Nephron (organoid): ENCODE data around the gene CALY.

ENCODE experiments used
- H3K27ac Mint-ChIP-seq, 3 experiments: 2 replicates each; pipeline ENCODE4 v1.8.0; 2020; ENCODE audit warnings: mixed read lengths in 3 of 3, mild to moderate bottlenecking in 2 of 3, moderate library complexity in 1 of 3
- H3K27me3 Mint-ChIP-seq: 2 replicates; pipeline ENCODE4 v1.8.0; 2021; ENCODE audit warnings: low read depth, mild to moderate bottlenecking, moderate library complexity, mixed read lengths
- H3K36me3 Mint-ChIP-seq: 2 replicates; pipeline ENCODE4 v1.8.0; 2020; ENCODE audit warnings: low read depth, mixed read lengths
- H3K4me1 Mint-ChIP-seq: 2 replicates; pipeline ENCODE4 v1.8.0; 2020; ENCODE audit warnings: mixed read lengths
- H3K4me3 Mint-ChIP-seq, 3 experiments: 2 replicates each; pipeline ENCODE4 v1.8.0; 2020; ENCODE audit warnings: mild to moderate bottlenecking in 3 of 3, mixed read lengths in 3 of 3, moderate library complexity in 2 of 3
- H3K9me3 Mint-ChIP-seq: 2 replicates; pipeline ENCODE4 v1.8.0; 2020; ENCODE audit warnings: mixed read lengths
- CTCF ChIP-seq, 3 experiments: fragments of 200-600 bp; sonication (generic); IDR thresholded peaks; one replicate each; pipeline ENCODE4 v1.5.0; 2021; ENCODE audit warnings: antibody characterized with exemption in 3 of 3; ENCODE audit not compliant: unreplicated experiment in 3 of 3

CALY gene

GRCh38 chr10:133344236-133344635, 7.5 kb upstream of the CALY start:
- TF ChIP-seq CTCF (IDR thresholded peaks at IDR 0.05; ENCODE audit: unreplicated experiment in 3 of 3), result no peak
- no peak overlapping the region for H3K4me3 Mint-ChIP-seq
- no peaks in the 10 kb centered on the region for H3K36me3 Mint-ChIP-seq
- peaks cover 27% of the 10 kb centered on the region for H3K27me3 Mint-ChIP-seq
- H3K27ac Mint-ChIP-seq, result no peak overlapping the region
- H3K4me1 Mint-ChIP-seq, result no peaks in the 10 kb centered on the region
- peaks cover 5% of the 10 kb centered on the region for H3K9me3 Mint-ChIP-seq

- TF ChIP-seq CTCF (IDR thresholded peaks at IDR 0.05; ENCODE audit: unreplicated experiment in 3 of 3), result no peak
- Mint-ChIP-seq H3K9me3 (peaks cover 5% of the 10 kb centered on the region), H3K4me3 (no peak overlapping the region), H3K27ac (no peak overlapping the region), H3K27me3 (peaks cover 27% of the 10 kb centered on the region), H3K36me3 (no peaks in the 10 kb centered on the region), H3K4me1 (no peaks in the 10 kb centered on the region)
These were observed 6.9 kb upstream of the CALY start for GRCh38 chr10:133343558-133343957.

- Mint-ChIP-seq H3K9me3 (peaks cover 5% of the 10 kb centered on the region), H3K27me3 (peaks cover 27% of the 10 kb centered on the region), H3K4me3 (no peak overlapping the region), H3K4me1 (no peaks in the 10 kb centered on the region), H3K27ac (no peak overlapping the region), H3K36me3 (no peaks in the 10 kb centered on the region)
- no peak for TF ChIP-seq CTCF (IDR thresholded peaks at IDR 0.05; ENCODE audit: unreplicated experiment in 3 of 3)
These were observed 6.2 kb upstream of the CALY start for GRCh38 chr10:133342942-133343341.

- TF ChIP-seq CTCF (IDR thresholded peaks at IDR 0.05; ENCODE audit: unreplicated experiment in 3 of 3), result no peak
- Mint-ChIP-seq H3K36me3 (no peaks in the 10 kb centered on the region), H3K4me3 (no peak overlapping the region), H3K27ac (no peak overlapping the region), H3K27me3 (peaks cover 27% of the 10 kb centered on the region), H3K9me3 (peaks cover 5% of the 10 kb centered on the region), H3K4me1 (no peaks in the 10 kb centered on the region)
These were observed 5.3 kb upstream of the CALY start for GRCh38 chr10:133341983-133342382.

GRCh38 chr10:133339708-133340380, 3.1 kb upstream of the CALY start:
- Mint-ChIP-seq H3K4me1 (no peaks in the 10 kb centered on the region), H3K4me3 (no peak overlapping the region), H3K36me3 (no peaks in the 10 kb centered on the region), H3K27me3 (peaks cover 25% of the 10 kb centered on the region), H3K9me3 (peaks cover 5% of the 10 kb centered on the region), H3K27ac (no peak overlapping the region)
- no peak for TF ChIP-seq CTCF (IDR thresholded peaks at IDR 0.05; ENCODE audit: unreplicated experiment in 3 of 3)
